ENCODE measurements around the gene NT5DC3.
"Not testable (repeated sequence)": the region's sequence is repeated elsewhere in the genome, so short reads cannot be mapped to it uniquely, and the experiment has no call there.

Gene NT5DC3

GRCh38 chr12:103855896-103856657, 15.0 kb upstream of the NT5DC3 start:
- DNase-seq (ENCODE audit: low read depth): no peak

GRCh38 chr12:103855036-103855712, 14.1 kb upstream of the NT5DC3 start:
- DNase-seq (ENCODE audit: low read depth): peak; percentile 81

GRCh38 chr12:103854372-103854973, 13.4 kb upstream of the NT5DC3 start:
- DNase-seq (ENCODE audit: low read depth): no peak

GRCh38 chr12:103852498-103852997, 11.5 kb upstream of the NT5DC3 start:
- no peak for DNase-seq (ENCODE audit: low read depth)

- no peak for DNase-seq (ENCODE audit: low read depth)
Observed at GRCh38 chr12:103851127-103851526, 10.1 kb upstream of the NT5DC3 start.

- DNase-seq (ENCODE audit: low read depth): no peak
Observed at GRCh38 chr12:103850429-103850828, 9.4 kb upstream of the NT5DC3 start.

GRCh38 chr12:103848917-103849491, 8.0 kb upstream of the NT5DC3 start:
- no peak for DNase-seq (ENCODE audit: low read depth)

GRCh38 chr12:103848143-103848542, 7.1 kb upstream of the NT5DC3 start:
- DNase-seq (ENCODE audit: low read depth): no peak

- no peak for DNase-seq (ENCODE audit: low read depth)
Observed at GRCh38 chr12:103846415-103846814, 5.4 kb upstream of the NT5DC3 start.

GRCh38 chr12:103844305-103844704, 3.3 kb upstream of the NT5DC3 start:
- no peak for DNase-seq (ENCODE audit: low read depth)

- DNase-seq (ENCODE audit: low read depth): peak; percentile 96
Observed at GRCh38 chr12:103841690-103842584, 903 bp upstream of the NT5DC3 start.

- DNase-seq (ENCODE audit: low read depth): peak; percentile 33
Observed at GRCh38 chr12:103840462-103840875, 565 bp downstream of the NT5DC3 start.

- no peak for DNase-seq (ENCODE audit: low read depth)
Observed at GRCh38 chr12:103839609-103840461, 1.2 kb downstream of the NT5DC3 start.

GRCh38 chr12:103839103-103839502, 1.9 kb downstream of the NT5DC3 start:
- DNase-seq (ENCODE audit: low read depth): no peak

GRCh38 chr12:103838254-103838914, 2.6 kb downstream of the NT5DC3 start:
- DNase-seq (ENCODE audit: low read depth): no peak

GRCh38 chr12:103836345-103836744, 4.7 kb downstream of the NT5DC3 start:
- DNase-seq (ENCODE audit: low read depth): no peak

GRCh38 chr12:103835747-103836335, 5.2 kb downstream of the NT5DC3 start:
- not testable (repeated sequence) for DNase-seq (ENCODE audit: low read depth)

- DNase-seq (ENCODE audit: low read depth): no peak
Observed at GRCh38 chr12:103834942-103835341, 6.1 kb downstream of the NT5DC3 start.

GRCh38 chr12:103833891-103834290, 7.1 kb downstream of the NT5DC3 start:
- DNase-seq (ENCODE audit: low read depth): peak; percentile 17

Data from EH (cell line).